GM21528 (cell line): Measurements from ENCODE around the gene TMEM169.

ENCODE experiments used
- ATAC-seq: cut with Tn5 transposase; IDR thresholded peaks from one replicate; pipeline ENCODE4 v1.9.1; 2021; ENCODE audit warnings: mild to moderate bottlenecking, moderate library complexity; ENCODE audit not compliant: unreplicated experiment, low FRiP score

The TMEM169 gene

DNA sequence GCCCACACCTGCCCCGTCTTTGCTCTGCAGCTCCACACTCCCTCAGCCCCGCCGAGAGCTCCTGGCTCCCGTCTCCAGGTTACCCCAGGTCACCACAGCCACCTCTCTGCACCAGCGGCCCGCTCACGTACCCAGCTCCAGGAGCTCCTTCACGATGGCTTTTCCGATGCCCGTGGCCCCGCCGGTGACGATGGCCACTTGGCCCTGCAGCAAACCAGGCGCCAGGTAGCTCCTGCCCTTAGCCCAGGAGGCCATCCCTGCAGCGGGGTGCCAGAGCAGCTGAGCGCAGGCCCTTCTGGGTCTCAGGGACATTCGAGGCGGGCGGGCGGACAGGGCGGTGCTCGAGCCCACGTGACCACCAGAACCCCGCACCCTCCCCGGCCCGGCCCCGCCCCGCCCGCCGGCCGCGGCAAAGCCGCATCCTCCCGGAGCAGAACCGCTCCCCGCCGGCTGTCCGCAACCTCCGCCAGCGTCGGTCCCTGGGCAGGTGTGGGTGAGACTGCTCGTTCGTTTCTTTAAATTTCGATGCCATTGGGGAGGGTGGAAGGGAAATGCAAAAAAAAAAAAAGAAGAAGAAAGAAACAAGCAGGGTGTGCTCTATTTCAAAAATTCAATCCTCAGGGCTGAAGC lies at the start of gene TMEM169, which contains the start of gene PECR:
TSS of gene TMEM169 (plus strand) at position 433 of the 630 bp plus-strand sequence. CDS start 14,045 bp downstream, outside the sequence.
TSS of gene PECR (minus strand) at position 323 of the 630 bp plus-strand sequence. CDS start at position 255, 68 bp downstream.
- peak; percentile 96 for ATAC-seq

DNA sequence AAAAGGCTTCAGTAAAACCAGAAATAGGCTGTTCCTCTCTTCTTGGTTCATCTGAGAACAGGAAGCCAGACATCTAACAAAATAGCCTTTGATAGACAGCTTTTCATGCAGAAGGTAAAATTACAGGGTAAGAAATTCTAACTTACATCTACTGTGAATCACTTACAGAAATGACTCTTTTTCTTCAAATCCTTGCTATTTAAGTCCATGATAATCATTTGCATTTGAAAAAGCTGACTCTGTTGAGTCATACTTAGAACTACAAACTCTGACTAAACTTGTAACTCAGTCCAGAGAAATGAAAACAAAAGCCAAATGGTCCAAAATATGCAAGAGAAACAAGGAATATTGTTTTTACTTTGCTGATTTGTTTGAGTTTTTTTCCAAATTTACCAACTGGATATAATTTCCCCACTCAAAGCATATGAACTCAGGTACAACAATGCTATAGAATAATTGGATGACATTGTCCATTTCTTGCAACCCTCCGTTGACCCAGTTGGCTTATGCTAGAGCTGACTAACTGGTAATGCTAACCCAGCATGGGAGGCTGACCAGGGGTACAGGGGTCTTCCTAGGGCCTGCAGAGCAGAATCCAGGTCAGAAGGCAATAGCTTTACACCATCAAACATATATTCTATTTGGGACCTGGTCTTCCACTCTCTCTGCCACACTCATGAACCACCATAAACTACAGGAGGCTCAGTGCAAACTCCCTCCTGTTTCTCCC lies 49.6 kb upstream of the TMEM169 start:
- ATAC-seq: peak; percentile 77

- no peak for ATAC-seq
Measured at GRCh38 chr2:216033403-216033802, 48.3 kb upstream of the TMEM169 start.

DNA sequence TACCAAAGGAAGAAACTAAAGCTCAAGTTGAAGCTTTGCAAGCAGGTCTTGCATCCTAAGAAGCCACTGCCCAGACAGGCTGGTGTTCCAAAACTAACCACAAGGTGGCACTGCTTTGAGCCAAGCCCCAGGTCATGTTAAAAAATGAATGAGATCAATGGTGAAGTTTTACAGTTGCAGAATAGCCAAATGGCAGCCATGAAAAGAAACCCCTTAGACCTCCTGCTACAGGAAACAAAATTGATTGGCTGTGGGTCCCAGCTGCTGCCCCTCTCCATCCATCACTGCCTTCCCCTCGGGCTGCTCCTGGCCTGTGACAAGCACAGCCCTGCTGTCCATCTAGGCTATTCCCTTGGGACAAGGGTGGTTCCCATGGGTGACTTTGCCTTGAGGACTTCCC lies 47.7 kb upstream of the TMEM169 start:
- peak; percentile 40 for ATAC-seq

GRCh38 chr2:216039918-216040317 lies 41.8 kb upstream of the TMEM169 start:
- ATAC-seq: no peak

DNA sequence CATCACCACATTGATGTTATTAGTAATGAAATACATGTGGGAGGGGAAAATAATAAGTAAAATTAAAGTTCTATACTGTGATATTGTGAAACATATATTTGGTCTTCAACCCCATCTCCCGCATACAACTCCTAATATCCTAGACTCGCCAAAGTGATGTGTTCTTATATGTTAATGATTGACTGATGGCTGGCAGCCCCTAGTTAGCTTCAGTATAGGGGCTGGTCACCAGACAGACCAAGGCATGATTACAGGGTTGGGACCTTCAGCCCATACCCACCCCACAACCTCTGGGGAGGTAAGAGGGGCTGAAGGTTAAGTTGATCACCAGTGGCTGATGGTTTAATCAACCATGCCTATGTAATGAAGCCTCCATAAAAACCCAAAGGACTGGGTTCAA lies 40.3 kb upstream of the TMEM169 start:
- ATAC-seq: no peak

DNA sequence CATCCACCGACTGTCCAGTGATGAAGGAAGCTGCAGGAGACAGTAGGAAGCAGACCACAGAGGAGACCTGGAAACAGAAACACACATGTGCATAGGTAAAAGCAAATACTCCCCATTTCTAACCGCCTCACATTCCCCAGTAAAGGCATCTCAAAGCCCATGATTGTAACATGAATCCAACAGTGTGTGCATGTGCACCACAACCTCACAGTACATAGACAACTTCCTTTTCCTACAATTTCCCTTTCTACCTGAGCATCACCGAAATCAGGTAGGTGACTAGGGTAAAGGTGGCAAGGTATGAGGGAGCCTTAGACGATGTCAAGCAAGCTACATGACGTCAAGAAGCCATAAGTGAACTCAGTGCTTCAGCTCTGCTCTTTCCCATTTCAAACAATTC lies 37.8 kb upstream of the TMEM169 start:
- ATAC-seq: no peak

- ATAC-seq: peak; percentile 85
Measured at GRCh38 chr2:216044883-216045486, 36.7 kb upstream of the TMEM169 start.

GRCh38 chr2:216047397-216047796 lies 34.3 kb upstream of the TMEM169 start:
- ATAC-seq: no peak

- no peak for ATAC-seq
Measured at GRCh38 chr2:216049452-216049851, 32.3 kb upstream of the TMEM169 start.

GRCh38 chr2:216051350-216051749 lies 30.4 kb upstream of the TMEM169 start:
- no peak for ATAC-seq

DNA sequence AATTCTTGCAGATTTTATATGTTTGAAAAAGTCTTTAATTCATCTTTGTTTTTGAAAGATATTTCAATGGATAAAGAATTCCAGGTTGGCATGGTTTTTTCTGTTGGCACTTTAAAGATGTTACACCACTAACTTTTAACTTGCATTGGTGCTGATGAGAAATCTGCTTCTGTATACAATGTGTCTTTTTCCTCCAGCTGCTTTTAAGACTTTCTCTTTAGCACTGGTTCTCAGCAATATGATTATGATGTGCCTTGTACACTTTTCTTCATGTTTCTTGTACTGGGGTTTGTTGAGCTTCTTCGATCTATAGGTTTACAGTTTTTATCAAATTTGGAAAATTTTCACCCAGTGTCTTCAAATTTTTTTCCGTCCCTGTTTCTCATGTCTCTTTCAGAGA lies 29.3 kb upstream of the TMEM169 start:
- ATAC-seq: no peak

- ATAC-seq: no peak
Measured at GRCh38 chr2:216055680-216056079, 26.0 kb upstream of the TMEM169 start.

DNA sequence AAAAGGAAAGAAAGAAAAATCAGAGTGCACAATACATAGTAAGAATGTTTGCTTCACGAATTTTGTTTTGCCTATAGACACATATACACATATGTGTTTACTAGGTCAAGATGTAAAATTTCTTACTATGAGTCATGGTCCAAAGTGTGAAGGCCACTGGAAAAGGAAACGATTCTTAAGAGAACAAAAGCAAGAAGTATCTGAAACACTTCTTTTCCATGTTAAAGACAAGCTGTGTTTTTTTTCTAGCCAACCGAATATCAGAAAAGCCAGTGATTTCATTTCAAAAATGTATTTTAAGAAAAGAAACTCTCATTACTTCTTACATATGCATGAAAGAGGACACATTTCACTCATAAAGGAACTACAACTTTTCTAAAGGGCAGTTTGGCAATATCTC lies 25.0 kb upstream of the TMEM169 start:
- ATAC-seq: no peak

GRCh38 chr2:216057688-216058193 lies 24.0 kb upstream of the TMEM169 start:
- ATAC-seq: peak; percentile 88

- no peak for ATAC-seq
Measured at GRCh38 chr2:216059233-216059834, 22.4 kb upstream of the TMEM169 start.

DNA sequence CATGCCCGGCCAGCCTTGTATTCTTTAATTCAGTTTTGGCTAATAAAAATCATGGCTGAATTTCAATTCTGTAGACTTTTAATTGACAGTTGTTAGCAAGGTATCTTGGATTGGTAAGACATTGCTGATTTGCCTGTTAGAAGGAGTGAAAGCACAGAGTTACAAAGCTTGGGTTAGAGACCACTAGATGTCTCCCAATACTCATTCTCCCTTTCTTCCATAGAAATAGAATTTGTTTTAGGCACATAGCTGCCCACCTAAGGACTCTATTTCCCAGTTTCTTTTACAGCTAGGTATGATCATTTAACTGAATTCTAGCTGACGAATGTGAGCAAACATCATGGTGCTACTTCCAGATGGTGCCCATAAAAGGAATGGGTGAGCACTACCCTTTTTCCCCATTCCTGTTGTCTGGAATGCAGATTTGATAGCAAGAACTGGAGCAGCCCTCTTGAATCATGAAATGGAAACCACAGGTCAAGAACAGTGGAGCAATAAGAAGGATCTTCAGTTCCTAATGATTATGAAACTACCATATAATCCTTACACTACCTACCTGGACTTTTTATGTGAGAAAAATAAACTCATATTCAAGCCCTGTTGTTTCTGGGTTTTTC lies 17.6 kb upstream of the TMEM169 start:
- no peak for ATAC-seq

- ATAC-seq: no peak
Measured at GRCh38 chr2:216064665-216065064, 17.1 kb upstream of the TMEM169 start.

DNA sequence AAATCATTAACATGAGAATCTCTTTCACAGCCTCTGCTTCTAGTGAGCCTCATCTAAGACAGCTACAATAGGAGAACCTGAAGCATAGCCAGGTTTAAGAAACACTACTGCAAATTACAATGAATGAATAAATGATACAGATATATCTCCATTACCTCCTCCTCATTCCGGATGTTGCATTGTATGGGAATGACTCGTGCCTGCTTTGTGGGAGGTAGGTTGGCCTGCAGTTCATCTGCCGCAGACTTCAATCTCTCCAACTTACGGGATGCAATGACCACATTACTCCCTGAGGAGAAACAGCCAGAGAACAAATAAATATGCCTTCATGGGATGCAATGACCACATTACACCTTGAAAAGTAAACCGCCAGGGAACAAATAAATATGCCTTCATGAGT lies 15.5 kb upstream of the TMEM169 start:
- no peak for ATAC-seq

GRCh38 chr2:216069028-216069427 lies 12.7 kb upstream of the TMEM169 start:
- no peak for ATAC-seq

GRCh38 chr2:216070195-216070594 lies 11.5 kb upstream of the TMEM169 start:
- no peak for ATAC-seq
